CD4-positive, alpha-beta T cell treated with Interleukin-4 for 1 hour (primary cell): Measurements from ENCODE around the gene CRB3.
"Not testable (repeated sequence)": the region's sequence is repeated elsewhere in the genome, so short reads cannot be mapped to it uniquely, and the experiment has no call there.

Source experiments
- DNase-seq, 2 donors: peaks; one replicate each; pipeline ENCODE4 v3.0.0-alpha.2; 2020 to 2022

CRB3 gene

DNA sequence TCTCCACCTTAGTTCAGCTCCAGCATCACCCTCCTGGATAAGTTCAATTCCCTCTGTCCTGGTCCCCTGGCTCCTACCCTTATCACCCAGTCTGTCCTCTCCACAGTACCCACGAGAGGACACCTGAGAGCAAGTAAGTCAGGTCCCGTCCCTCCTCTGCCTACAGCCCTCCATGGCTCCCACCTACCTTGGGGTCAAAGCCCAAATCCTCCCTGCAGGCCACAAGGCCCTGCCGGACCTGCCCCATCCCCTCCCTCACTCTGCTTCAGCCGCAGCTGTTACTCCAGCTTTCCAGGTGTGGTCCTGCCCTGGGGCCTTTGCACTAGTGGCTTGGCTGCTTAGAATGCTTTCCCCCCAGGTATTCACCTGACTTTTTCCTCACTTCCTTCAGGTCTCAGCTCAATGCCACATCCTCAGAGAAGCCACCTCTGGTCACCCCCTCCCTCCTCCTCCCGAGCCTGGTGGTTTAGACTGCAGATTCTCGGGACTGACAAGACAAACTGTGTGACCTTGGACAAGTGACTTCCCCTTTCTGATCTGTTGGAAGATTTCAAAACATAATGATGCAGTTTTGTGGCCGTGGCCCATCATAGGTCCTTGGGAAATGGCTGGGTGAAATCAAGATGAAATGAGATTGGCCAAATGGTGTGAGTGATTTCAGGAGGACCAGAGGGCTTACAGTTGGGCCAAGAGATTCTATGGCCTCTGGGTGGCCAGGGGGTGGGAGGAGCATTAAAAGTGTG lies 34.4 kb downstream of the CRB3 start:
- peak in 1 of 2 donors; percentile 30 for DNase-seq

DNA sequence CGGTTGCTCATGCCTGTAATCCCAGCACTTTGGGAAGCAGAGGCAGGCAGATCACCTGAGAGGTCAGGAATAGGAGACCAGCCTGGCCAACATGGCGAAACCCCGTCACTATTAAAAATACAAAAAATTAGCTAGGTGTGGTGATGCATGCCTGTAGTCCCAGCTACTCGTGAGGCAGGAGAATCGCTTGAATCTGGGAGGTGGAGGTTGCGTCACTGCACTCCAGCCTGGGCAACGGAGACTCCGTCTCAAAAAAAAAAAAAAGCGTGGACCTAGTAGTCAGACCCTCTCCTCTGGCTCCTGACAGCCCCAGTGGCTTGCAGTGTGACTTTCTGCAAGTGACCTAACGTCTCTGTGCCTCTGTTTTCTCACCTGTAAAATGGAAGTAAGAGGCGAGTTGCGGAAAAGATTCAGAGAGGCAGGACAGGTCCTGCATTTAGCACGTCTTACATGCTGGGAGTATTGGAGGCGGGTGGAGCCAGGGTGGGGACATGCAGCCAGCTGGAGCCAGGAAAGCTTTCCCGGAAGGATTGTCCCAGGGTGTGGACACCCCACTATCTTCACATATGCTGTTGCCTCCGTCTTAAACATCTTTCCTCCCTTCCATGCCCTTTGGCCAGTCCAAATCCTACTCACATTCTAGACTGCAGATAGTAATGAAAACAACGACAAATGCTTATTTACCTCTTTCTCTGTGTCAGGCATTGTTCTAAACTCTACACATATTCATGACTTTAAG lies 35.1 kb downstream of the CRB3 start:
- DNase-seq: no peak

DNA sequence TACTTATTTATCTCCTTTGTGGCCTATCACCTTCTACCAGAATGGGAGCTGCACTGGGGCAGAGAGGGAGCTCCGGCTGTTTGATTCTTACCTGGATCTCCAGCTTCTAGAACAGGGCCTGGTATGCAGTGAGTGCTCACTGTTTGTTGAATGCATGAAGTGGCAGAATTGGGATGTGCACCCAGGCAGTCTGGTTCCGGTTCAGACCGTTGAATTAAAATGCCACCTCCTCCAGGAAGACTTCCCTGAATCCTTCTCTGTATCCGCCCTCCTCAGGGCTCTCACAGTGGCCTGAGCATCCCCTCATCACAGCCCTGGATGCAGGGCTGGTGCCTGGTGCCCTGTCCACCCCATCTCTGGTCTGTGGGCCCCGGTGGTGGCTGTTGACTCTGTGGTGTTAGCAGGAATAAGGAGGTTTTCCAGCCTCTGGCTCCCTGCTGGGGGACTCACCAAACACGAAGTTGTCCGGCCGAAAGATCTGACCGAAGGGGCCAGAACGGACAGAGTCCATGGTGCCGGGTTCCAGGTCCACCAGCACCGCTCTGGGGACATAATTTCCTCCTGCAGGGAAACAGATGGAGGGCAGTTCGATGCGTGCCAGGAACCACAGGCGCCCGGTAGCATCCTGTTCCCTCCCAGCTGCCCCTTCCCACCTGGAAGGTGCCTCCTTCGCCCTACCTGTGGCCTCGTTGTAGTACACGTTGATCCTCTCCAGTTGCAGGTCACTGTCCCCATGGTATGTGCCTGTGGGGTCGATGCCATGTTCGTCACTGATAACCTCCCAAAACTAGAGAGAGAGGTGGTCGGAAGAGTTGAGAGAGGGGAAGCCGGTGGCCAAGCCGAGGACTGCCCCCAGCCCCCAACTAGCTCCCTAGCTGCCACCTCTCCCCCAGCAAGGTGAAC lies 37.0 kb downstream of the CRB3 start:
- DNase-seq: no peak

DNA sequence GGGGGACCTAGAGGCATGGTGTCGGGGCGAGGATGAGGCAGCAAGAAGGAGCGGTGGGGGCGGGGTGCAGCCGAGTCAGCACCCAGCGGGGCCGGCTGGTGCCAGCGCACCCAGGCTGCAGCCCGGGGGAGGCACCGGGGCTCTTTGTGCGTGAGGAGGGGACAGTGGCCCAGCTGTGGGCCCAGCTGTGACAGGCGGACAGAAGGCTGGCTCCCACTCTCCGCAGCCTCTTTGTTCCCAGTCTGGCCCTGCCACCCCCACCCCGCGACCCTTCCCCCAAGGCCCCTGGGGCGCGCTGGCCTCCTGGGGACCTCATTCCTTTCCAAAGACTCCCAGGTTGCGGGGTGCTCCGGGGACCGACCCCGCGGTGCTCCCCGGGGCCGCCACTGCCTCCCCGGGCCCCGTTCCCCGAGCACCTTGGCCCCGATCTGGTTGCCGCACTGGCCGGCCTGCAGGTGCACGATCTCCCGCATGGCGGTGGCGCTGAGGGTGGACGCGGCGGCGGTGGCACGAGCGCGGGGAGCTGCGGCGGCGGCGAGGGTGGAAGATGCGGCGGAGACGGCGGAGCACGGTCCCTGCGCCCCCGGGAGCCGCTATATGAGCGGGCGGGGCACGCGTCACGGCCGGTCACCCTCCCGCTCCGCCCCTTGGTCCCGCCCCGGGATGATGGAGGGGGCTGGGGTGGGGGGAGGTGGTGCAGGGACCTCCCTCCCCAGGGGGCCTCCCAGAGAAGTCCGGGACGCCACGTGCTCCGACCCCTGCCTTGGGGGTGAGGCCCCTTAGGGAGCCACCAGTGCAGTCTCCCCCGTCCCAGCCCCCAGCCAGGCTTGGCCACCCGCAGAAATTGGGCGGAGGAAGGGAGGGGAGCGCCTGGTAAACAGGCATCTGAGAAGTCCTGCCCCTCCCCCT lies 37.9 kb downstream of the CRB3 start, which contains the start of gene TUBB4A:
TUBB4A (minus strand) TSS at position 570 of the 909 bp plus-strand sequence; CDS start at position 473, 97 bp downstream.
- DNase-seq: peak; percentile 23 to 46

DNA sequence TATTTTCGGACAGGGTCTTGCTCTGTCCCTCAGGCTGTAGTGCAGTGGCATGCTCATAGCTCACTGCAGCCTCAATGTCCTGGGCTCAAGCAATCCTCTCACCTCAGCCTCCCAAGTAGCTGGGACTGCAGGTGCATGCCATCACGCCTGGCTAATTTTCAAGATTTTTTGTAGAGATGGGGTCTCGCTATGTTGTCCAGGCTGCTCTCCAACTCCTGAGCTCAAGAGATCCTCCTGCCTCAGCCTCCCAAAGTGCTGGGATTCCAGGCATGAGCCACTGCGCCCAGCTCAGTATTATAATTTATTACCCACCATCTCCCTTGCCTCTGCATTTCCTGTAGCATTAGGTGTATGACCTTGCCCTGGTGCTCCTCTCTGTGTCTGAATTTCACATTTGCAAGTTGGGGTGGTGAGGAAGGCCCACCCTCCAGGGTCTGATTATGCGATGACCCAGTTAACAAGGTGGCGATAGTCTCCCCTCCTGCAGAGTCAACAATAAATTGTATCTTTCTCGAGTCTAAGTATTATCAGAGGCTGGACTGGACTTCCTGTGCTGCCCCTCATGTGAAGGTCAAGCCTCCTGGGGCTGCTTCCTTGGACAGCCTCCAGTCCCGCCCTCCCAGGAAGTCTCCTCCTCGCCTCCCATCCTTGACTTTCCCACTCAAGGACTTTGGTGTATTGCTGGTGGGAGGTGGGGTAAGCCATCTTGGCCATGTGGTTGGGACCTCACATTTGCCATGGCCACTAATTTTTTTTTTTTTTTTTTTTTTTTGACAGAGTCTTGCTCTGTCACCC lies 39.5 kb downstream of the CRB3 start:
- no peak for DNase-seq

DNA sequence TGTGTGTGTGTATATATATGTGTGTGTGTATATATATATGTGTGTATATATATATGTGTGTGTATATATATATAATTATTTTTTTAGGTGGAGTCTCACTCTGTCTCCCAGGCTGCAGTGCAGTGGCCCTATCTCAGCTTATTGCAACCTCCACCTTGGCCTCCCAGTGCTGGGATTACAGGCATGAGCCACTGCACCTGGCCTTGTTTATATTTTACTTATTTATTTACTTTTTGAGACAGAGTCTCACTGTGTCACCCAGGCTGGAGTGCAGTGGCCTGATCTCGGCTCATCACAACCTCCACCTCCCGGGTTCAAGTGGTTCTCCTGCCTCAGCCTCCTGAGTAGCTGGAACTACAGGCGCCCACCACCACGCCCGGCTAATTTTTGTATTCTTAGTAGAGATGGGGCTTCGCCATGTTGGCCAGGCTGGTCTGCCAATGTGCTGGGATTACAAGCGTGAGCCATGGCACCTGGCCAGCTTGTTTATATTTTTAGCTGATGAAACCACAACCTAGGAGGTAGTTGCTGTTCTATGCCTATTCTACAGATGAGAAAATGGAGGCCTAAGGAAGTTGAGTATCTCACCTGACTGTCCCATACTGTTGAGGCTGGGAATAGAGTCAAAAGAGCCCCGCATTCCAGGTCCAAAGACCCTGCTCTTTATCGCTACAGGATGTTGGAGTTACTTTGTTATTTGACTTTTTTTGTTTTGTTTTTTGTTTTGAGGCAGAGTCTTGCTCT lies 44.1 kb downstream of the CRB3 start:
- DNase-seq: not testable (repeated sequence)

DNA sequence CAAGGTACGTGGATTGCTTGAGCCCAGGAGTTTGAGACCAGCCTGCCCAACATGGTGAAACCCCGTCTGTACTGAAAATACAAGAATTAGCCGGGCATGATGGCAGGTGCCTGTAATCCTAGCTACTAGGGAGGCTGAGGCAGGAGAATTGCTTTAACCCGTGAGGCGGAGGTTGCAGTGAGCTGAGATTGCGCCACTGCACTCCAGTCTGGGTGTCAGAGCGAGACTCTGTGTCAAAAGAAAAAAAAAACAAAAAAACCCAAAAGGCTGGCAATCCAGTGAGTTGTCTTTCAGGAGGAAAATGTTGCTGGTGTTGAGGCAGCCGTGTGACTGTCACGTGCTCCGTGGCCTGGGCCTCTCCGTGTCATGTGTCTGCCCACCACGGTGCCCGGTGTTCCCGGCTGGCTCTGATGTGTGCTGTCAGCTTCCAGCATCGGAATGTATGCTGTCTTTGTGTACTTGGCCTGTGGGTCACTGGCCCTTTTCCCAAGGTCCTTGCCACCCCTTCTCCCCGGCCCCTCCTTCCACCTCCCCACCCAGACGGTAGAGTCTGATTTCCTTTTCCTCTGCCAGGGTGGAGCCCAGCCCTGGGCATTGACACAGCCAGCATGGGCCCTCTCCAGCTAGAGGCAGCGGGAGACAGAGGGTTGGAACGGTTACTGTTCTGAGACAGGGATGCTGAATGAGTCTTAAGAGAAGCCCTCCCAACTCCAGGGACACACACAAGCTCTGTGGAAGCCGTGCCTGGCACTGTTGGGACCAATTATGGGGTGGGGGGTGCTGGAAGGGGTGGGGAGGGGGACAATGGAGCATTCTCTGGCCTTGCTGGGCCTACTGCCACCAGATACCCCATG lies 45.3 kb downstream of the CRB3 start:
- no peak for DNase-seq

DNA sequence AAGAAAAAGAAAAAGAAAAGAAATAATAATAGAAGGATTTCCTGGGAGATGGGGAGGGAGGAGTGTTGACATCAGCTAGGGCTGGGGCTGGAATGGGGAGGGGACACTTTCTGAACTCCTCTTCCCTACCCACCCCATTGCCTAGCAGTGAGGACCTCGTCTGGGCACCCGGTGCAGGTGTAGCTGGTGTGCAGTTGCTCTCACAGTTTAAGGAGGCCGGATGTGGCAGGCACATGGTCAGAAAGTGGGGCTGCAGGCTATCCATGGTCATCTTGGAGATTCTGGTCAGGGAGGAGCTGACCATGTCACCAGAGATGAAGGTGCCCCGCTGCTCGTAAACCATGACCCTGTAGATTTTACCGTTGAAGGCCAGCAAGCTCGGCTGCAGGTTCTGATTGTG lies 46.5 kb downstream of the CRB3 start:
- DNase-seq: no peak

DNA sequence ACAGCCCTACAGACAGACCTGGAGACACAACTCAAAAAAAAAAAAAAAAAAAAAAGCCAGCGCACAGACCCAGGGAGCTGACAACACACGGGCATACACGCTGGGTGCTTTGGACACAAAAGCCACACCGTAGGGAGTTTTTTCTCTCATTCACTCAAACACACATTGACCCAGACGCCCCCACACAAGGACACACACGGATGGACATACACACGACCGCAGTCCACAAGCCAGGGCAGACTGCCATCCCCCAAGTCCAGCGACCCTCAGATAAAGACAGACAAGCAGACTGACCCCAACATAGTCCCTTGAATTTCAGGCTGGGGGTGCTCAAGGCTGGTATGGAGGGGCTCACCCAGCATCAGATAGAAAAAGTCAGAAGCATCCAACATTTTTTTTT lies 50.0 kb downstream of the CRB3 start:
- DNase-seq: no peak

DNA sequence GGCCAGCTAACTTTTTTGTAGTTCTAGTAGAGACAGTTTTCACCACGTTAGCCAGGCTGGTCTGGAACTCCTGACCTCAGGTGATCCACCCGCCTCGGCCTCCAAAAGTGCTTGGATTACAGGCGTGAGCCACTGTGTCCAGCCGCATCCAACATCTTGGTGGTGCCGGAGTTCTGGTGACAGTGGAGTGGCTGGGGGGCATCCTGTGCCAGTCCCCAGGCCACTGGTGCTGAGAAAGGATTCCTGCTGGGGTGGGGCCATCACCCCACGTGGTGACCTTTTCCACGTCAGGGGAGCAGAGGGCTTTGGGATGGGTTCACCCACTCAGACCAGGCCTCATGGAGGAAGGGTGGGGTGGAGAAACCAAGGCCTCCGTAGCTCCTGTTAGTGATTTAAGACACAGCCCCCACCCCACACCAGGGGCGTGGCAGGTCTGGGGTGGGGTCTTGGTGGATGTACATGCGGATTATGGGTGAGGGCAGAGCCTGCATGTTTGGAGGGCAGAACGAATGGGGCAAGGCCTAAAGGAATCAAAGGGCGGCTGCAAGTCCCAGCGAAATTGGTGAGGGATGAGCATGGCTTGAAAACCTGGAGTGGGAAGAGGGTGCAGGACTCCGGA lies 51.0 kb downstream of the CRB3 start:
- no peak for DNase-seq

DNA sequence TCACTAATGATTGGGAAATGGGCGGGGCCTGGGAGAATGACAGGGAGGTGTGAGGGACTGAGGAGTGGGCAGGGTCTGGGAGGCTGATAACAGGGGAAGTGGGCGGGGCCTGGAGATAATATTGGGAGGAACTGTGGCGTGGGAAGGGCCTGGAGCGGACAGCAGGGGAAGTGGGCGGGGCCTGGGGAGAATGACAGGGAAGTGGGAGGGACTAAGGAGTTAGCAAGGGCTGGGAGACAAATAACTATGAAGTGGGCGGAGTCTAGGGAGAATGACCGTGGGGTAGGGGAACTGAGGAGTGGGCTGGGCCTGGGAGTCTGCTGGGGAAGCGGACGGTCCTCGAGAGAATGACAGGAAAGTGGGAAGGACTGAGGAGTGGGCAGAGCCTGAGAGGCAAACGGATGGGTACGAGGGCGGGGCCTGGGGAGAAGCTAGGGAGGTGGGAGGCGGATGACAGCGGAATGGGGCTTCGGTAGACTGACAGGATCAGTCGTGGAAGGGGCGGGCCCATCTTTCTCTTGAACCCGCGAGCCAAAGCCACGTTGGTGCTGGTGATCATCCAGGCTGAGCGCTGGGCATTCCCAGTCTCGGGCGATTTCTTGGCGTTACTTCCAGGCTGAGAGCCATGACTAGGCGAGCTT lies 52.1 kb downstream of the CRB3 start:
- peak; percentile 80 to 85 for DNase-seq
